ENCODE data around the gene MYOZ1. TPM values are rescaled to one million over a fixed set of nuclear protein-coding genes. Genes with fewer than 3 reads are reported as not detected.

The MYOZ1 gene
- total RNA-seq, 1 donor: not detected

GRCh38 chr10:73629165-73629564, 12.1 kb downstream of the MYOZ1 start:
- DNase-seq (ENCODE audit: insufficient read length, low spot score, missing footprints): no peak

GRCh38 chr10:73628405-73628804, 12.9 kb downstream of the MYOZ1 start:
- Histone ChIP-seq H4K20me1 (ENCODE audit: insufficient read depth, low read length) (no peaks in the 10 kb centered on the region), H3K36me3 (ENCODE audit: insufficient read depth, low read length) (no peaks in the 10 kb centered on the region), H3K4me1 (ENCODE audit: insufficient read depth, low read length) (peaks cover 5% of the 10 kb centered on the region), H2AFZ (ENCODE audit: low read length) (no peak overlapping the region), H3K27me3 (ENCODE audit: insufficient read depth, low read length) (no peaks in the 10 kb centered on the region), H3K27ac (ENCODE audit: low read depth, low read length) (no peak overlapping the region), H3K79me2 (ENCODE audit: insufficient read depth, low read length) (peaks cover 7% of the 10 kb centered on the region), H3K4me2 (ENCODE audit: insufficient read depth, low read length) (no peak overlapping the region), H3K9me3 (ENCODE audit: low read depth, low read length) (no peaks in the 10 kb centered on the region), H3K4me3 (ENCODE audit: insufficient read depth, low read length) (no peak overlapping the region)
- no peak for DNase-seq (ENCODE audit: insufficient read length, low spot score, missing footprints)
- TF ChIP-seq CTCF (IDR thresholded peaks at IDR 0.05; ENCODE audit: extremely low read depth, low read depth, low read length): no peak

More at GRCh38 chr10:73629165-73629564, 12.1 kb downstream of the MYOZ1 start:
- H3K27me3 ChIP-seq (ENCODE audit: insufficient read depth, low read length): no peaks in the 10 kb centered on the region
- no peak overlapping the region for H3K4me3 ChIP-seq (ENCODE audit: insufficient read depth, low read length)
- no peaks in the 10 kb centered on the region for H4K20me1 ChIP-seq (ENCODE audit: insufficient read depth, low read length)
- no peak overlapping the region for H3K27ac ChIP-seq (ENCODE audit: low read depth, low read length)
- H3K4me2 ChIP-seq (ENCODE audit: insufficient read depth, low read length): no peak overlapping the region
- no peaks in the 10 kb centered on the region for H3K36me3 ChIP-seq (ENCODE audit: insufficient read depth, low read length)
- TF ChIP-seq CTCF (IDR thresholded peaks at IDR 0.05; ENCODE audit: extremely low read depth, low read depth, low read length): no peak
- H3K9me3 ChIP-seq (ENCODE audit: low read depth, low read length): no peaks in the 10 kb centered on the region
- peaks cover 5% of the 10 kb centered on the region for H3K4me1 ChIP-seq (ENCODE audit: insufficient read depth, low read length)
- no peak overlapping the region for H2AFZ ChIP-seq (ENCODE audit: low read length)
- peaks cover 7% of the 10 kb centered on the region for H3K79me2 ChIP-seq (ENCODE audit: insufficient read depth, low read length)

GRCh38 chr10:73627300-73627699, 14.0 kb downstream of the MYOZ1 start:
- Histone ChIP-seq H3K27ac (ENCODE audit: low read depth, low read length) (no peak overlapping the region), H3K36me3 (ENCODE audit: insufficient read depth, low read length) (no peaks in the 10 kb centered on the region), H4K20me1 (ENCODE audit: insufficient read depth, low read length) (no peaks in the 10 kb centered on the region), H3K4me3 (ENCODE audit: insufficient read depth, low read length) (no peak overlapping the region), H3K4me2 (ENCODE audit: insufficient read depth, low read length) (no peak overlapping the region), H3K9me3 (ENCODE audit: low read depth, low read length) (no peaks in the 10 kb centered on the region), H3K27me3 (ENCODE audit: insufficient read depth, low read length) (no peaks in the 10 kb centered on the region), H3K79me2 (ENCODE audit: insufficient read depth, low read length) (peaks cover 7% of the 10 kb centered on the region), H3K4me1 (ENCODE audit: insufficient read depth, low read length) (peaks cover 5% of the 10 kb centered on the region), H2AFZ (ENCODE audit: low read length) (no peak overlapping the region)
- no peak for DNase-seq (ENCODE audit: insufficient read length, low spot score, missing footprints)
- no peak for TF ChIP-seq CTCF (IDR thresholded peaks at IDR 0.05; ENCODE audit: extremely low read depth, low read depth, low read length)

GRCh38 chr10:73625884-73626752, 15.2 kb downstream of the MYOZ1 start:
- Histone ChIP-seq H3K27me3 (ENCODE audit: insufficient read depth, low read length) (no peaks in the 10 kb centered on the region), H3K79me2 (ENCODE audit: insufficient read depth, low read length) (peaks cover 7% of the 10 kb centered on the region), H3K4me1 (ENCODE audit: insufficient read depth, low read length) (peaks cover 5% of the 10 kb centered on the region), H3K9me3 (ENCODE audit: low read depth, low read length) (no peaks in the 10 kb centered on the region), H4K20me1 (ENCODE audit: insufficient read depth, low read length) (no peaks in the 10 kb centered on the region), H3K4me3 (ENCODE audit: insufficient read depth, low read length) (peak overlapping the region; percentile 98), H3K4me2 (ENCODE audit: insufficient read depth, low read length) (peak overlapping the region; percentile 97), H3K36me3 (ENCODE audit: insufficient read depth, low read length) (no peaks in the 10 kb centered on the region), H3K27ac (ENCODE audit: low read depth, low read length) (peak overlapping the region; percentile 92), H2AFZ (ENCODE audit: low read length) (peak overlapping the region; percentile 96)
- peak; percentile 97 for DNase-seq (ENCODE audit: insufficient read length, low spot score, missing footprints)
- no peak for TF ChIP-seq CTCF (IDR thresholded peaks at IDR 0.05; ENCODE audit: extremely low read depth, low read depth, low read length)
